Subcutaneous abdominal adipose tissue (tissue), 5 donors: ENCODE measurements around the gene ALOX5.
"Not testable (repeated sequence)": the region's sequence is repeated elsewhere in the genome, so short reads cannot be mapped to it uniquely, and the experiment has no call there.

ENCODE experiments used
- H3K27ac ChIP-seq: one replicate; pipeline ENCODE4 v1.7.0; 2013; ENCODE audit warnings: low read depth, mild to moderate bottlenecking, inconsistent platforms, low read length, moderate library complexity
- H3K27me3 ChIP-seq, 5 donors: one replicate each; pipeline ENCODE4 v1.7.0; 2013; ENCODE audit warnings: low read length in 5 of 5, inconsistent platforms in 1 of 5; ENCODE audit not compliant: control insufficient read depth in 5 of 5, insufficient read depth in 4 of 5
- H3K36me3 ChIP-seq, 5 donors: one replicate each; pipeline ENCODE4 v1.7.0; 2013; ENCODE audit warnings: low read length in 5 of 5; ENCODE audit not compliant: control insufficient read depth in 5 of 5, insufficient read depth in 5 of 5
- H3K4me1 ChIP-seq, 5 donors: one replicate each; pipeline ENCODE4 v1.7.0; 2013; ENCODE audit warnings: low read length in 5 of 5, mild to moderate bottlenecking in 3 of 5, moderate library complexity in 1 of 5; ENCODE audit not compliant: control insufficient read depth in 5 of 5, insufficient read depth in 5 of 5
- H3K4me3 ChIP-seq, 5 donors: one replicate each; pipeline ENCODE4 v1.7.0; 2013; ENCODE audit warnings: low read length in 5 of 5, low read depth in 1 of 5
- H3K9ac ChIP-seq, 5 donors: one replicate each; pipeline ENCODE4 v1.7.0; 2013; ENCODE audit warnings: low read length in 5 of 5, mild to moderate bottlenecking in 4 of 5, moderate library complexity in 3 of 5
- H3K9me3 ChIP-seq, 5 donors: one replicate each; pipeline ENCODE4 v1.7.0; 2013; ENCODE audit warnings: low read length in 5 of 5; ENCODE audit not compliant: control insufficient read depth in 5 of 5
- donor health status: healthy.
- donor health status: healthy.
- donor health status: healthy.
- donor health status: healthy.
- donor health status: healthy.

Gene ALOX5

DNA sequence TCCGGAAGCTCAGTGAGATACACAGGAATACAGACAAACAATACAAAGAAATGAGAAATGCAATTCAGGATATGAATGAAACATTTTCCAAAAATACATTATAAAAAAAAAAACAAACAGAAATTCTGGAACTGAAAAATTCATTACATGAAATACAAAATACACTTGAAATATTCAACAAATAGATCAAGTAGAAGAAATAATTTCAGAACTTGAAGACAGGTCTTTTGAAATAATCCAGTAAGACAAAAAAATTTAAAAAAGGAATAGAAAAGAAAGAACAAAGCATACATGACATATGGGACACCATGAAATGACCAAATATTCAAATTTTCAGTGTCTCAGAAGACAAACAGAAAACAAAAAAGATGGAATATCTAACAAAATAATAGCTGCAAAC, 102.5 kb downstream of the ALOX5 start:
- H3K36me3 ChIP-seq = peaks cover 0 to 2% (median 0%) of the 10 kb centered on the region in 5 donors
- no peak overlapping the region for H3K4me3 ChIP-seq
- H3K4me1 ChIP-seq = peaks cover 3 to 16% (median 6%) of the 10 kb centered on the region in 5 donors
- H3K27me3 ChIP-seq = no peaks in the 10 kb centered on the region
- H3K9ac ChIP-seq = no peak overlapping the region
- no peak overlapping the region for H3K27ac ChIP-seq
- H3K9me3 ChIP-seq = peaks cover 0 to 4% (median 0%) of the 10 kb centered on the region in 5 donors

- no peak overlapping the region for H3K9ac ChIP-seq
- no peak overlapping the region for H3K27ac ChIP-seq
- no peaks in the 10 kb centered on the region for H3K4me1 ChIP-seq
- H3K36me3 ChIP-seq = peaks cover 0 to 10% (median 8%) of the 10 kb centered on the region in 5 donors
- H3K27me3 ChIP-seq = no peaks in the 10 kb centered on the region
- peaks cover 0 to 4% (median 0%) of the 10 kb centered on the region in 5 donors for H3K9me3 ChIP-seq
- no peak overlapping the region for H3K4me3 ChIP-seq
Measured at GRCh38 chr10:45480294-45480693, 106.3 kb downstream of the ALOX5 start.

- not testable (repeated sequence) for H3K27ac ChIP-seq, H3K9ac ChIP-seq, H3K4me3 ChIP-seq, H3K9me3 ChIP-seq, H3K27me3 ChIP-seq, H3K4me1 ChIP-seq
- peaks cover 0 to 10% (median 10%) of the 10 kb centered on the region in 5 donors for H3K36me3 ChIP-seq
Measured at GRCh38 chr10:45481100-45481499, 107.1 kb downstream of the ALOX5 start.

DNA sequence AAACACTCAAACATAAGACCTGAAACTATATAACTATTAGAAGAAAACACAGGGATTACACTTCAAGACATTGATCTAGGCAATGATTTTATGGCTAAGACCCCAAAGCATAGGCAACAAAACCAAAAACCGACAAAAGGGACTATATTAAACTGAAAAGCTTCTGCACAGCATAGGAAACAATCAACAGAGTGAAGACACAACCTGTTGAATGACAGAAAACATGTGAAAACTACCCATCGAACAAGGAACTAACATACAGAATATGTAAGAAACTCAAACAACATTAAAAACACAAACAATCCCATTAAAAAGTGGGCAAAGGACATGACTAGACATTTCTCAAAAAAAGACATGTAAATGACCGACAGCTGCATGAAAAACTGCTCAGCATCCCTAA, 109.0 kb downstream of the ALOX5 start:
- H3K4me3 ChIP-seq = no peak overlapping the region
- H3K36me3 ChIP-seq = peaks cover 3 to 15% (median 14%) of the 10 kb centered on the region in 5 donors
- H3K9me3 ChIP-seq = no peaks in the 10 kb centered on the region
- H3K27ac ChIP-seq = no peak overlapping the region
- no peaks in the 10 kb centered on the region for H3K4me1 ChIP-seq
- no peaks in the 10 kb centered on the region for H3K27me3 ChIP-seq
- no peak overlapping the region for H3K9ac ChIP-seq

GRCh38 chr10:45487735-45488134, 113.7 kb downstream of the ALOX5 start:
- H3K27ac ChIP-seq = no peak overlapping the region
- no peak overlapping the region for H3K4me3 ChIP-seq
- H3K36me3 ChIP-seq = peaks cover 3 to 24% (median 22%) of the 10 kb centered on the region in 5 donors
- H3K4me1 ChIP-seq = no peaks in the 10 kb centered on the region
- no peak overlapping the region for H3K9ac ChIP-seq
- H3K27me3 ChIP-seq = no peaks in the 10 kb centered on the region
- H3K9me3 ChIP-seq = peaks cover 0 to 3% (median 3%) of the 10 kb centered on the region in 5 donors

GRCh38 chr10:45488365-45488764, 114.3 kb downstream of the ALOX5 start:
- H3K9ac ChIP-seq = no peak overlapping the region
- H3K27me3 ChIP-seq = no peaks in the 10 kb centered on the region
- H3K36me3 ChIP-seq = peaks cover 3 to 24% (median 22%) of the 10 kb centered on the region in 5 donors
- no peaks in the 10 kb centered on the region for H3K4me1 ChIP-seq
- H3K9me3 ChIP-seq = peaks cover 0 to 3% (median 3%) of the 10 kb centered on the region in 5 donors
- H3K4me3 ChIP-seq = no peak overlapping the region
- H3K27ac ChIP-seq = no peak overlapping the region

- H3K9me3 ChIP-seq = peaks cover 0 to 5% (median 4%) of the 10 kb centered on the region in 5 donors
- no peak overlapping the region for H3K4me3 ChIP-seq
- no peaks in the 10 kb centered on the region for H3K4me1 ChIP-seq
- H3K9ac ChIP-seq = no peak overlapping the region
- H3K27me3 ChIP-seq = no peaks in the 10 kb centered on the region
- H3K27ac ChIP-seq = no peak overlapping the region
- peaks cover 3 to 18% (median 12%) of the 10 kb centered on the region in 5 donors for H3K36me3 ChIP-seq
Measured at GRCh38 chr10:45490277-45490676, 116.3 kb downstream of the ALOX5 start.

GRCh38 chr10:45491061-45491460, 117.0 kb downstream of the ALOX5 start:
- Histone ChIP-seq H3K36me3 (peaks cover 3 to 15% (median 12%) of the 10 kb centered on the region in 5 donors), H3K4me1 (no peaks in the 10 kb centered on the region), H3K27ac (no peak overlapping the region), H3K27me3 (no peaks in the 10 kb centered on the region), H3K9me3 (peaks cover 2 to 10% (median 6%) of the 10 kb centered on the region in 5 donors), H3K9ac (no peak overlapping the region), H3K4me3 (no peak overlapping the region)
